Measurements from ENCODE around the gene L1CAM.

DNA sequence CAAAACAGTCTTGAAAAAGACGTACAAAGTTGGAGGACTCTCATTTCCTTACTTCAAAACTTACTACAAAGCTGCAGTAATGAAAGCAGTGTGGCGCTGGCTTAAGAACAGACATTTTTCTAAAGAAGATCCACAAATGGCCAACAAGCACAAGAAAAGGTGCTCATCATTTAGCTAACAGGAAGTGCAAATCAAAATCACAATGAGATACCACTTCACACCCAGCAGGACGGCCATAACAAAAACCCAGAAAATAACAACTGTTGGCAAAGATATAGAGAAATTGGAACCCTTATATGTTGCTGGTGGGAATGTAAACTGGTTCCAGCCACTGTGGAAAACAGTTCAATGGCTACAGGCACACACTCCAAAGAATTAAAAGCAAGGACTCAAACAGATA, 59.0 kb downstream of the L1CAM start:
- TF ChIP-seq, protein P1, sequence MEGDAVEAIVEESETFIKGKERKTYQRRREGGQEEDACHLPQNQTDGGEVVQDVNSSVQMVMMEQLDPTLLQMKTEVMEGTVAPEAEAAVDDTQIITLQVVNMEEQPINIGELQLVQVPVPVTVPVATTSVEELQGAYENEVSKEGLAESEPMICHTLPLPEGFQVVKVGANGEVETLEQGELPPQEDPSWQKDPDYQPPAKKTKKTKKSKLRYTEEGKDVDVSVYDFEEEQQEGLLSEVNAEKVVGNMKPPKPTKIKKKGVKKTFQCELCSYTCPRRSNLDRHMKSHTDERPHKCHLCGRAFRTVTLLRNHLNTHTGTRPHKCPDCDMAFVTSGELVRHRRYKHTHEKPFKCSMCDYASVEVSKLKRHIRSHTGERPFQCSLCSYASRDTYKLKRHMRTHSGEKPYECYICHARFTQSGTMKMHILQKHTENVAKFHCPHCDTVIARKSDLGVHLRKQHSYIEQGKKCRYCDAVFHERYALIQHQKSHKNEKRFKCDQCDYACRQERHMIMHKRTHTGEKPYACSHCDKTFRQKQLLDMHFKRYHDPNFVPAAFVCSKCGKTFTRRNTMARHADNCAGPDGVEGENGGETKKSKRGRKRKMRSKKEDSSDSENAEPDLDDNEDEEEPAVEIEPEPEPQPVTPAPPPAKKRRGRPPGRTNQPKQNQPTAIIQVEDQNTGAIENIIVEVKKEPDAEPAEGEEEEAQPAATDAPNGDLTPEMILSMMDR (IDR thresholded peaks at IDR 0.05), result no peak
- no peak for TF ChIP-seq EZH2 (IDR thresholded peaks at IDR 0.05)
- no peak for TF ChIP-seq EZH2phosphoT487 (IDR thresholded peaks at IDR 0.05)

All from neural progenitor cell (in vitro differentiated cells).